ENCODE results near the gene NEK7.

DNA sequence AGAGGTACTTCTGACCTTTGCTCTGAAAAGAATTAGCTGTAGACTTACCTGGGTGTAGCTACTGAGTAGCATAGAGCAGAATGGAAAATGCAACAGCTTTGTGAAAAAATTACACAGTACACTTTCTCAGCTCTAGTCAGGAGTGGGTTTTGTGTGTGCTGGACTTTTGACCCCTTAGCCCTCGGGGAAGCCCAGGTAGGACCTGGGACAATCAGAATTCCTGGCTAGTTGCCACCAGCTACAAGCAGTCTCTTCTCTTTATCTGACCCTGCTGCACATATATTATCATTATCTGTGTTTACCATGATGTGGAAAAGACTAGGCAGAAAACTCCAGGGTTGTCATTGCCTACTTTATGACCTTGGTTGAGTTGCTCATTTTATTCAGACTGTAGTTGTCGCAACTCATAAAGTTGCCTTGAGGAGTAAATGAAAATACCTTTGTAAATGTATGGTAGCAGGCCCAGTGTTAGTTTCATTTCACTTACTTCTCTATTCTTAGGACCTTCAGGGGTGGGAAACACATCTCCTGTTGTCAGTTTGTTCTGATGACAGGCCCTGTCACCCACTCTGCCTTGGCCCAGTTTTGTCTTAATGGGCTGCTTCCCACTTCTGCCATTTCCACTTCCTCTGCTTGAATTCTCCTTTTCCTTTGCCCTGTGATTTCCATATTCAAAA, 5.4 kb downstream of the NEK7 start:
- TF ChIP-seq CTCF (IDR thresholded peaks at IDR 0.05 in 8 of 11, conservative IDR thresholded peaks at IDR 0.05 in 3 of 11) (no peak), POLR2A (IDR thresholded peaks at IDR 0.05) (no peak)

Data from spleen (tissue), 7 donors.